Measurements from ENCODE around the gene ZNF71.

ZNF71 gene

GRCh38 chr19:56594783-56595547, at the start of gene ZNF71:
Gene ZNF71 (plus strand): TSS chr19:56595302. CDS start chr19:56601559, 6,257 bp downstream.
- peak; percentile 94 for DNase-seq

- DNase-seq = no peak
Observed at GRCh38 chr19:56547535-56547934, 47.6 kb upstream of the ZNF71 start.

- DNase-seq = no peak
Observed at GRCh38 chr19:56554272-56554869, 40.7 kb upstream of the ZNF71 start.

- no peak for DNase-seq
Observed at GRCh38 chr19:56562766-56563165, 32.3 kb upstream of the ZNF71 start.

GRCh38 chr19:56566904-56567273, 28.2 kb upstream of the ZNF71 start:
- no peak for DNase-seq

GRCh38 chr19:56567274-56568120, 27.6 kb upstream of the ZNF71 start, which contains the start of gene ZNF470:
Gene ZNF470 (plus strand): TSS chr19:56567468. CDS start chr19:56570312, 2,844 bp downstream.
- peak; percentile 95 for DNase-seq

- DNase-seq = no peak
Observed at GRCh38 chr19:56572589-56572988, 22.5 kb upstream of the ZNF71 start.

- DNase-seq = no peak
Observed at GRCh38 chr19:56573914-56574313, 21.2 kb upstream of the ZNF71 start.

- DNase-seq = no peak
Observed at GRCh38 chr19:56577719-56578602, 17.1 kb upstream of the ZNF71 start.

- no peak for DNase-seq
Observed at GRCh38 chr19:56594446-56594782, 688 bp upstream of the ZNF71 start.

- DNase-seq = no peak
Observed at GRCh38 chr19:56595548-56595899, 422 bp downstream of the ZNF71 start.

GRCh38 chr19:56596676-56597075, 1.6 kb downstream of the ZNF71 start:
- DNase-seq = no peak

- no peak for DNase-seq
Observed at GRCh38 chr19:56597696-56598095, 2.6 kb downstream of the ZNF71 start.

GRCh38 chr19:56601375-56601774, 6.3 kb downstream of the ZNF71 start:
- no peak for DNase-seq

- DNase-seq = no peak
Observed at GRCh38 chr19:56603829-56604228, 8.7 kb downstream of the ZNF71 start.

- DNase-seq = no peak
Observed at GRCh38 chr19:56608274-56608964, 13.3 kb downstream of the ZNF71 start.

- DNase-seq = no peak
Observed at GRCh38 chr19:56611288-56611687, 16.2 kb downstream of the ZNF71 start.

GRCh38 chr19:56612737-56613136, 17.6 kb downstream of the ZNF71 start:
- DNase-seq = no peak

- DNase-seq = no peak
Observed at GRCh38 chr19:56613639-56614038, 18.5 kb downstream of the ZNF71 start.

- DNase-seq = no peak
Observed at GRCh38 chr19:56617531-56617930, 22.4 kb downstream of the ZNF71 start.

GRCh38 chr19:56619121-56619520, 24.0 kb downstream of the ZNF71 start:
- no peak for DNase-seq

- DNase-seq = no peak
Observed at GRCh38 chr19:56622374-56622773, 27.3 kb downstream of the ZNF71 start.
